HepG2 (cell line): ENCODE results near the gene ZNF584. TPM values are rescaled to one million over a fixed set of nuclear protein-coding genes. Genes with fewer than 3 reads are reported as not detected.
"Not testable (repeated sequence)": the region's sequence is repeated elsewhere in the genome, so short reads cannot be mapped to it uniquely, and the experiment has no call there.

Experiments used
- ATAC-seq: fragments of 200-7000 bp; cut with Tn5 transposase; 3 replicates; pipeline ENCODE4 v1.9.1; 2020; ENCODE audit warnings: mild to moderate bottlenecking, moderate library complexity
- BruUV-seq: library from RNA; stranded (reverse); fragments of 400-500 nt; replicated peaks from 2 replicates; lab custom pipeline; 2021; lab: Mats Ljungman, UMichigan
- CTCF ChIA-PET: fragments of 300-600 bp; formaldehyde crosslinking; extraction: SDS; loops from one replicate; lab custom pipeline; 2021; ENCODE audit warnings: low total read pairs, inconsistent platforms, low intra/inter-chr PET ratio; lab: Yijun Ruan, JAX
- POLR2A ChIA-PET: fragments of 350-600 bp; sonication (Branson Sonifier 250); formaldehyde crosslinking; loops from one replicate; lab custom pipeline; 2020; ENCODE audit warnings: antibody characterized with exemption, inconsistent platforms; lab: Yijun Ruan, JAX
- DNase-seq: peaks from one replicate; pipeline ENCODE4 v3.0.0-alpha.2; 2015; ENCODE audit warnings: low spot score
- FAIRE-seq: peaks from 3 replicates; lab custom pipeline; 2011; peaks lifted over from hg19 to GRCh38; lab: Jason Lieb, UNC
- H2AFZ ChIP-seq: one replicate; pipeline ENCODE4 v1.6.1; 2011; ENCODE audit warnings: low read length, inconsistent platforms
- H3K27ac ChIP-seq: fragments of 300-600 bp; 3 replicates; pipeline ENCODE4 v1.8.0; 2011; ENCODE audit warnings: mixed run types, mild to moderate bottlenecking, mixed read lengths, low read length, inconsistent platforms; ENCODE audit not compliant: insufficient read depth; ENCODE audit errors: extremely low read length
- H3K27me3 ChIP-seq, 2 experiments: fragments of 200-600 bp in 1 of 2; 2 replicates in 1 of 2; 3 replicates in 1 of 2; pipeline versions ENCODE4 v1.6.0 to v1.8.0; 2011; ENCODE audit warnings: low read length in 2 of 2, mild to moderate bottlenecking in 2 of 2, moderate library complexity in 2 of 2, inconsistent platforms in 1 of 2; ENCODE audit not compliant: insufficient read depth in 2 of 2, control insufficient read depth in 1 of 2
- H3K36me3 ChIP-seq, 2 experiments: fragments of 200-600 bp in 1 of 2; replicated peaks in 1 of 2; 2 replicates in 1 of 2; 3 replicates in 1 of 2; pipeline versions ENCODE4 v1.5.1 to v1.8.0; 2011; ENCODE audit warnings: low read length in 2 of 2, inconsistent platforms in 1 of 2; ENCODE audit not compliant: insufficient read depth in 2 of 2, control insufficient read depth in 1 of 2
- H3K4me1 ChIP-seq: 2 replicates; pipeline ENCODE4 v1.5.1; 2012; ENCODE audit warnings: low read length, inconsistent platforms; ENCODE audit not compliant: insufficient read depth
- H3K4me2 ChIP-seq: 2 replicates; pipeline ENCODE4 v1.6.0; 2011; ENCODE audit warnings: low read depth, low read length, inconsistent platforms
- H3K4me3 ChIP-seq, 3 experiments: fragments of 200-600 bp in 1 of 3; sonication (generic), shearing (Covaris generic) in 1 of 3; replicated peaks in 1 of 3; 2 replicates each; pipeline ENCODE4 v1.5.1; 2011 to 2016; ENCODE audit warnings: low read length in 3 of 3, inconsistent platforms in 2 of 3, low read depth in 2 of 3, mild to moderate bottlenecking in 2 of 3, control low read depth in 1 of 3, mixed read lengths in 1 of 3; ENCODE audit not compliant: insufficient read depth in 1 of 3
- H3K79me2 ChIP-seq: one replicate; pipeline ENCODE4 v1.6.1; 2011; ENCODE audit warnings: low read length, inconsistent platforms; ENCODE audit not compliant: insufficient read depth
- H3K9ac ChIP-seq: 2 replicates; pipeline ENCODE4 v1.6.0; 2011; ENCODE audit warnings: mild to moderate bottlenecking, low read depth, low read length, inconsistent platforms; ENCODE audit not compliant: insufficient read depth
- H3K9me3 ChIP-seq: 2 replicates; pipeline ENCODE4 v1.5.1; 2012; ENCODE audit warnings: mild to moderate bottlenecking, low read length
- H4K20me1 ChIP-seq: 2 replicates; pipeline ENCODE4 v1.6.0; 2011; ENCODE audit warnings: inconsistent platforms, mild to moderate bottlenecking, low read length, moderate library complexity; ENCODE audit not compliant: insufficient read depth
- CTCF ChIP-seq: sonication (generic); formaldehyde crosslinking; IDR thresholded peaks from 2 replicates; pipeline ENCODE4 v1.5.0; 2020; ENCODE audit warnings: mild to moderate bottlenecking, missing genetic modification reagents, moderate library complexity
- FOSL2 ChIP-seq: sonication (generic); formaldehyde crosslinking; IDR thresholded peaks from 2 replicates; pipeline ENCODE4 v1.4.0; 2020; ENCODE audit warnings: missing genetic modification reagents
- FOXA3 ChIP-seq: IDR thresholded peaks from 2 replicates; pipeline ENCODE4 v1.6.1; 2016; ENCODE audit warnings: missing genetic modification reagents, missing compliant biosample characterization
- FOXC1 ChIP-seq: sonication (generic); formaldehyde crosslinking; IDR thresholded peaks from 2 replicates; pipeline ENCODE4 v1.8.0; 2022; ENCODE audit warnings: mild to moderate bottlenecking, missing genetic modification reagents, borderline replicate concordance
- HNF4A ChIP-seq: sonication (generic); formaldehyde crosslinking; IDR thresholded peaks from 2 replicates; pipeline ENCODE4 v1.4.0; 2020; ENCODE audit warnings: missing genetic modification reagents
- THAP11 ChIP-seq: IDR thresholded peaks from 2 replicates; pipeline ENCODE4 v1.6.1; 2016; ENCODE audit warnings: missing biosample characterization, missing genetic modification reagents
- WGBS: methylation state at CpG from one replicate; pipeline ENCODE4 v1.1.6; 2017; ENCODE audit warnings: low lambda C conversion rate; 5-methylcytosine and 5-hydroxymethylcytosine counted together
- in situ Hi-C: cut with HindIII; loops from 2 replicates; pipeline ENCODE4 v1.10.0; 2017; ENCODE audit warnings: low pct_unique_long_range_greater_than_20kb; ENCODE audit not compliant: extremely low pct_ligation_motif_present
- intact Hi-C: fragments of 100-400 bp; cut with micrococcal nuclease; formaldehyde crosslinking; loops from one replicate; pipeline ENCODE4 v1.10.0; 2022; ENCODE audit not compliant: unreplicated experiment
- polyA plus RNA-seq, 8 experiments: library from polyadenylated mRNA; depleted of rRNA in 3 of 8; stranded (reverse) in 7 of 8; unstranded in 1 of 8; fragments of >200 nt; fragmentation: Illumina TruSeq in 4 of 8; extraction: Trizol in 4 of 8; gene quantifications; 2 replicates each; pipeline versions ENCODE4 v1.2.1 to v1.2.3, GENCODE V29; 2011 to 2016; ENCODE audit warnings: low read depth in 4 of 8, missing spikeins in 1 of 8, mixed read lengths in 1 of 8; ENCODE audit not compliant: insufficient read depth in 1 of 8
- total RNA-seq, 5 experiments: library from RNA; depleted of rRNA; stranded (reverse); fragments of >200 nt; fragmentation: Illumina TruSeq; extraction: Trizol; gene quantifications; 2 replicates each; pipeline ENCODE4 v1.2.3, GENCODE V29; 2016; ENCODE audit warnings: low read depth in 1 of 5
- TF ChIP-seq, protein P1 (sequence below): sonication (generic); formaldehyde crosslinking; IDR thresholded peaks from 2 replicates; pipeline ENCODE4 v1.5.0; 2020; ENCODE audit warnings: mild to moderate bottlenecking, missing genetic modification reagents
- TF ChIP-seq, protein P2 (sequence below): IDR thresholded peaks from 2 replicates; pipeline ENCODE4 v1.4.0; 2020; ENCODE audit warnings: mild to moderate bottlenecking, missing genetic modification reagents

ZNF584 gene
- total and polyA plus RNA-seq, 2 of the 13 experiments (the other 11 are each of a cell fraction or from before 2014, with no cell fraction given): 2.4 to 7.0 TPM

DNA sequence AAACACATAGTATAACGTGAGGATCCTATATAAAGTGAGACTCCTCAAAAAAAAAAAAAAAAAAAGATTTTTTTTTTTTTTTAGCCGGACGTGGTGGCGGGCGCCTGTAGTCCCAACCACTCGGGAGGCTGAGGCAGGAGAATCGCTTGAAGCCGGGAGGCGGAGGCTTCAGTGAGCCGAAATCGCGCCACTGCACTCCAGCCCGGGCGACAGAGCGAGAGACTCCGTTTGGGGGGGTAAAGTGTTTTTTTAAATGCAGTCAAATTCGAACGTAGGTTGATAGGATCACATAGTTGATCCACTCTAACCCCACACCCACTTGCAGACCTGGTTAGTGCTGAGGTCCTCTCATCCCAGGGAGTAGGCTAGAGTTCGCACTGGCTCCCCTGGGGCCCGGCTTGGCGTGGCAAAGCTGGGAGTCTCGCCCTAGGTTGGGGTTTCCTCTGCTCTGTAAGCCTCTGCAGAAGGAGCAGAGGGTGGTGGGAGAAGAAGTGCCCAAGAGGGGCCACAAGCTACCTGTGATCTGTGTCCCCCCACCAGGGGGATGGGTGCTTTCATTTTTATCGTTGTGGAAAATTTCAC, 6.5 kb upstream of the ZNF584 start:
- Histone ChIP-seq H3K4me2 (peak overlapping the region; percentile 92), H3K9me3 (no peaks in the 10 kb centered on the region), H3K4me3 (peak overlapping the region; percentile 68 to 85 (median 73)), H3K4me1 (peaks cover 51% of the 10 kb centered on the region), H3K27ac (peak overlapping the region; percentile 58), H3K9ac (peak overlapping the region; percentile 71), H3K36me3 (no peaks in the 10 kb centered on the region), H3K27me3 (no peaks in the 10 kb centered on the region), H4K20me1 (no peaks in the 10 kb centered on the region), H2AFZ (no peak overlapping the region), H3K79me2 (peaks cover 5% of the 10 kb centered on the region)
- WGBS: 27% methylated on average over 20 of the region's 23 CpGs
- no TSS peak for BruUV-seq
- intact Hi-C loops: loop anchor here (2.0 kb wide), 1 partner anchor 15 kb away; the partner anchor contains the start of gene RPS5
- POLR2A ChIA-PET: interaction anchor here (0.7 kb wide), 1 partner anchor 112 kb away, joined by 3 read pairs; no protein-coding TSS in a partner anchor
- in situ Hi-C loops: no loop called here
- FAIRE-seq (no peak), DNase-seq (no peak), ATAC-seq (no peak)
- TF ChIP-seq, protein P1, sequence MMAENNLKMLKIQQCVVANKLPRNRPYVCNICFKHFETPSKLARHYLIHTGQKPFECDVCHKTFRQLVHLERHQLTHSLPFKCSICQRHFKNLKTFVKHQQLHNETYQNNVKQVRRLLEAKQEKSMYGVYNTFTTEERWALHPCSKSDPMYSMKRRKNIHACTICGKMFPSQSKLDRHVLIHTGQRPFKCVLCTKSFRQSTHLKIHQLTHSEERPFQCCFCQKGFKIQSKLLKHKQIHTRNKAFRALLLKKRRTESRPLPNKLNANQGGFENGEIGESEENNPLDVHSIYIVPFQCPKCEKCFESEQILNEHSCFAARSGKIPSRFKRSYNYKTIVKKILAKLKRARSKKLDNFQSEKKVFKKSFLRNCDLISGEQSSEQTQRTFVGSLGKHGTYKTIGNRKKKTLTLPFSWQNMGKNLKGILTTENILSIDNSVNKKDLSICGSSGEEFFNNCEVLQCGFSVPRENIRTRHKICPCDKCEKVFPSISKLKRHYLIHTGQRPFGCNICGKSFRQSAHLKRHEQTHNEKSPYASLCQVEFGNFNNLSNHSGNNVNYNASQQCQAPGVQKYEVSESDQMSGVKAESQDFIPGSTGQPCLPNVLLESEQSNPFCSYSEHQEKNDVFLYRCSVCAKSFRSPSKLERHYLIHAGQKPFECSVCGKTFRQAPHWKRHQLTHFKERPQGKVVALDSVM (CRISPR knock-in tag): 0 out of 2 replicates have a peak, but pooled peaks have one; percentile 28
- TF ChIP-seq FOXC1 (CRISPR knock-in tag): no peak
- CTCF ChIA-PET: no interaction called here

- peak; percentile 72 for FAIRE-seq
- H3K79me2 ChIP-seq: peaks cover 18% of the 10 kb centered on the region
- POLR2A ChIA-PET: interaction anchor here (0.6 to 0.8 kb wide), 2 partner anchors 42 to 487 kb away, joined by 3 read pairs; partner anchors contain the start of gene ZNF497
- TF ChIP-seq FOSL2 (CRISPR knock-in tag) (peak; percentile 56; the same call in 1 of the 2 replicates), FOXA3 (CRISPR knock-in tag) (0 out of 2 replicates have a peak, but pooled peaks have one; percentile 13), HNF4A (CRISPR knock-in tag) (peak; percentile 50; the same call in 1 of the 2 replicates), CTCF (peak; percentile 54), THAP11 (CRISPR knock-in tag) (peak; percentile 62; the same call in 1 of the 2 replicates)
- TF ChIP-seq, protein P2, sequence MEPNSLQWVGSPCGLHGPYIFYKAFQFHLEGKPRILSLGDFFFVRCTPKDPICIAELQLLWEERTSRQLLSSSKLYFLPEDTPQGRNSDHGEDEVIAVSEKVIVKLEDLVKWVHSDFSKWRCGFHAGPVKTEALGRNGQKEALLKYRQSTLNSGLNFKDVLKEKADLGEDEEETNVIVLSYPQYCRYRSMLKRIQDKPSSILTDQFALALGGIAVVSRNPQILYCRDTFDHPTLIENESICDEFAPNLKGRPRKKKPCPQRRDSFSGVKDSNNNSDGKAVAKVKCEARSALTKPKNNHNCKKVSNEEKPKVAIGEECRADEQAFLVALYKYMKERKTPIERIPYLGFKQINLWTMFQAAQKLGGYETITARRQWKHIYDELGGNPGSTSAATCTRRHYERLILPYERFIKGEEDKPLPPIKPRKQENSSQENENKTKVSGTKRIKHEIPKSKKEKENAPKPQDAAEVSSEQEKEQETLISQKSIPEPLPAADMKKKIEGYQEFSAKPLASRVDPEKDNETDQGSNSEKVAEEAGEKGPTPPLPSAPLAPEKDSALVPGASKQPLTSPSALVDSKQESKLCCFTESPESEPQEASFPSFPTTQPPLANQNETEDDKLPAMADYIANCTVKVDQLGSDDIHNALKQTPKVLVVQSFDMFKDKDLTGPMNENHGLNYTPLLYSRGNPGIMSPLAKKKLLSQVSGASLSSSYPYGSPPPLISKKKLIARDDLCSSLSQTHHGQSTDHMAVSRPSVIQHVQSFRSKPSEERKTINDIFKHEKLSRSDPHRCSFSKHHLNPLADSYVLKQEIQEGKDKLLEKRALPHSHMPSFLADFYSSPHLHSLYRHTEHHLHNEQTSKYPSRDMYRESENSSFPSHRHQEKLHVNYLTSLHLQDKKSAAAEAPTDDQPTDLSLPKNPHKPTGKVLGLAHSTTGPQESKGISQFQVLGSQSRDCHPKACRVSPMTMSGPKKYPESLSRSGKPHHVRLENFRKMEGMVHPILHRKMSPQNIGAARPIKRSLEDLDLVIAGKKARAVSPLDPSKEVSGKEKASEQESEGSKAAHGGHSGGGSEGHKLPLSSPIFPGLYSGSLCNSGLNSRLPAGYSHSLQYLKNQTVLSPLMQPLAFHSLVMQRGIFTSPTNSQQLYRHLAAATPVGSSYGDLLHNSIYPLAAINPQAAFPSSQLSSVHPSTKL (CRISPR knock-in tag): 0 out of 2 replicates have a peak, but pooled peaks have one; percentile 18
Measured at GRCh38 chr19:58403920-58404478, 4.5 kb upstream of the ZNF584 start.

More at GRCh38 chr19:58403920-58404478, 4.5 kb upstream of the ZNF584 start:
- BruUV-seq, DNase-seq, H3K36me3 ChIP-seq, intact Hi-C loops, H2AFZ ChIP-seq, H4K20me1 ChIP-seq, CTCF ChIA-PET, H3K9me3 ChIP-seq, H3K27me3 ChIP-seq, in situ Hi-C loops, ATAC-seq: not testable (repeated sequence)
- WGBS: 25% methylated on average over 5 of the region's 5 CpGs
- Histone ChIP-seq H3K9ac (0 out of 2 replicates have a peak overlapping the region, but pooled peaks have one; percentile 39), H3K4me2 (peak overlapping the region; percentile 50), H3K4me3 (peak overlapping the region in 2 of 3 experiments; percentile 23; a peak in 2 of 6 replicates), H3K4me1 (peaks cover 56% of the 10 kb centered on the region), H3K27ac (peak overlapping the region; percentile 54)
